IPS DF 6.9 (cell line): ENCODE data around the gene FAM168A.

ENCODE experiments used
- DNase-seq: peaks from one replicate; pipeline ENCODE4 v3.0.0-alpha.2; 2013; ENCODE audit warnings: low read depth, low spot score
- H3K27ac ChIP-seq: one replicate; pipeline ENCODE4 v1.5.1; 2013; ENCODE audit warnings: low read length, control low read depth
- H3K27me3 ChIP-seq: 2 replicates; pipeline ENCODE4 v1.6.1; 2013; ENCODE audit warnings: mild to moderate bottlenecking, low read length; ENCODE audit not compliant: control insufficient read depth, insufficient read depth
- H3K36me3 ChIP-seq: 2 replicates; pipeline ENCODE4 v1.6.1; 2013; ENCODE audit warnings: low read length; ENCODE audit not compliant: control insufficient read depth, insufficient read depth
- H3K4me1 ChIP-seq: 2 replicates; pipeline ENCODE4 v1.6.1; 2013; ENCODE audit warnings: low read length; ENCODE audit not compliant: control insufficient read depth, insufficient read depth
- H3K4me3 ChIP-seq: 2 replicates; pipeline ENCODE4 v1.5.1; 2013; ENCODE audit warnings: mild to moderate bottlenecking, low read length
- H3K9me3 ChIP-seq: 2 replicates; pipeline ENCODE4 v1.6.1; 2013; ENCODE audit warnings: low read length, inconsistent platforms; ENCODE audit not compliant: control insufficient read depth, insufficient read depth
- WGBS: extraction: QIAGEN DNeasy Blood & Tissue Kit; methylation state at CpG from one replicate; pipeline ENCODE4 v1.1.7; 2013; ENCODE audit warnings: mixed read lengths, missing lambda C conversion rate; ENCODE audit not compliant: insufficient read length, insufficient coverage; 5-methylcytosine and 5-hydroxymethylcytosine counted together

FAM168A gene

DNA sequence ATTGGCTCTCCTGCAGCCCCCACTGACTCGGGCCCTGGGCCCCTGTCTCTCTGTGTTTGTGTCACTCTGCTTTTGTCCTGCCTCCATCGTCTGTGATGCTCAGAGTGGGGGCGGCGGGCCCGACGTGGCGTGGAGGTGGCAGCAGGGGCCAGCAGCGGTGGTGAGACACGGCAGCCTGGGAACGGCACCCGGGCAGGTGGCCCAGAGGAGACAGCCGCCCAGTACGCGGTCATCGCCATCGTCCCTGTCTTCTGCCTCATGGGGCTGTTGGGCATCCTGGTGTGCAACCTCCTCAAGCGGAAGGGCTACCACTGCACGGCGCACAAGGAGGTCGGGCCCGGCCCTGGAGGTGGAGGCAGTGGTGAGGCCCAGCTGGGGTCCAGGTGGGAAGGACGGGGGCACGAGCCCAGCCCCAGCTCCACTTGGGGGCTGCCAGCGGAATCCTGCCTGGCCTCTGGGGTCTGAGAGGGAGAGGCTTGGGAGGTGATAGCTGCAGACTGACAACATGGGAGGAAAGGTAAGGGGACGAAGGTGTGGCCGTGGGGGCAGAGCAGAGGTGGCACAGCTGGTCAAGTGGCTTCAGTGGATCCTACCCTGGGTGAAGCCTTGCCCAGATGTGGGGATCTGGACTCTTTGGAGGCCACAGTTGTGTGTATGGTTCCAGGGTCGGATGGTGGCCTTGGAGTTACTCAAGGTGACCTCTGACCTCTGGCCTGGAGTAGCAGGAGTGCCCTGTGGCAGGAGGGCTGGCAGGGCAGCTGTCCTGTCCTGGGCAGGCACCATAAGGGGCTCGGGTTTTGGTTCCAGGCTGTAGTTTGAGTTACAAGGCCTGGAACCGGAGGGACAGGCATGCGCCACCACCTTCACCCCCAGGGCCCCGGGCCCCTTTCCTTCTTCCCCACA lies 205.6 kb downstream of the FAM168A start:
- no peak for DNase-seq
- H3K9me3 ChIP-seq: no peaks in the 10 kb centered on the region
- H3K4me3 ChIP-seq: no peak overlapping the region
- no peaks in the 10 kb centered on the region; the same call in 1 of the 2 replicates for H3K4me1 ChIP-seq
- H3K36me3 ChIP-seq: peaks cover 3% of the 10 kb centered on the region; the same call in 1 of the 2 replicates
- no peaks in the 10 kb centered on the region for H3K27me3 ChIP-seq
- no CpG with 5 or more reads among the region's 31 CpGs for WGBS
- H3K27ac ChIP-seq: no peak overlapping the region

DNA sequence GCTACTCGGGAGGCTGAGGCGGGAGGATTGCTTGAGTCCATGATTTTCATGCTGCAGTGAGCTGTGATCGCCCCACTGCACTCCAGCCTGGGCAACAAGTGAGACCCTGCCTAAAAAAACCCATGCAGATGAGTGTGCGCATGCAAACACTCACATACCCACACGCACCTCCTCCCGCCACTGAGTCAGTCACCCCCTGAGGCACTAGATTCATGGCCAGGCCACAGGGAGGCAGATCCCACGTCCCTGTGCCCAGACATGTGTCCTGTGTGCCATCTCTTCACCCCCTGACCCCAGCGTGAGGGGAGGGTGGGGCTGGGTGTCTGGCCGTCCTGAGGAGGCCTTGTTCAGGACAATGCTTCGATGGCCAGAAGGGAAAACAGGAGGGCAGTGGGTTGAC lies 206.2 kb downstream of the FAM168A start:
- Histone ChIP-seq H3K9me3 (no peaks in the 10 kb centered on the region), H3K27me3 (no peaks in the 10 kb centered on the region), H3K4me3 (no peak overlapping the region), H3K27ac (no peak overlapping the region), H3K36me3 (peaks cover 3% of the 10 kb centered on the region; the same call in 1 of the 2 replicates), H3K4me1 (no peaks in the 10 kb centered on the region; the same call in 1 of the 2 replicates)
- no peak for DNase-seq
- WGBS: no CpG with 5 or more reads among the region's 10 CpGs

DNA sequence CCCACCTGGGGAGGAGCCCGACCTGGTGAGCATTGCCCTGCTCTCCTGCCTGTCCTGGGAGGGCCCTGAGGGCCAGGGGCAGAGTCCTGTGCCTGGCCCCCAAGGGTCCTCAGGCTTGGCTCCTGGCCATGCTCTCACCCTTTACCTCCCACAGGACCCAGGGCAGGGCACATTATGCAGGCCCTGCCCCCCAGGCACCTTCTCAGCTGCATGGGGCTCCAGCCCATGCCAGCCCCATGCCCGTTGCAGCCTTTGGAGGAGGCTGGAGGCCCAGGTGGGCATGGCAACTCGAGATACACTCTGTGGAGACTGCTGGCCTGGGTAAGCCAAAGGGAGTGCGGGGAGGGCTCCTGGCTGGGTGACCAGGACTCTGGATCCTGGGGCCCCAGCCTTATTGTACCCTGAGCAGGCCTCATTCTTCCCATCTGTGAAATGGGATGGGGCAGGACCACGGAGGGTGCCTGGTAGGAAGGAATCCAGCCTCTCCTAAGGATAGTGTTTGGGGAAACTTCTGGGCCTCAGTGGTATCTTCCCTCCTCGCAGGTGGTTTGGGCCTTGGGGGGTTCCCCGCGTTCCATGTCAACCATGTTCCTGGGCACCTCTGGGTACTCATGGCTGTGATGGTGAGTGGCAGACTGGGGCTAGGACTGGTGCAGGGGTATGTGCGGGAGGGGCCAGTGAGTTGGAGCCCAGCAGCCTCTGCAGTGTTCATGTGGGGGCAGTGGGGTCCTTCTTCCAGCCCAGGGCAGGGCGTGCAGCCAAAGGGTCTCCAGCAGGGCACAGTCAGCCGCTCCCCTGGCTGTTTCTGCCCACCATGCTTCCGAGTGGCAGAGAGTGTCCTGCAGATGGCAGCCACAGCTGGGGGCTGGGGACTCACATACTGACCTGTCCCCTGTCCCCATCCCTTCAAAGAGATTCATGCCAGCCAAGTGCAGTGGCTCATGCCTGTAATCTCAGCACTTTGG lies 207.0 kb downstream of the FAM168A start:
- Histone ChIP-seq H3K4me3 (no peak overlapping the region), H3K4me1 (no peaks in the 10 kb centered on the region; the same call in 1 of the 2 replicates)

DNA sequence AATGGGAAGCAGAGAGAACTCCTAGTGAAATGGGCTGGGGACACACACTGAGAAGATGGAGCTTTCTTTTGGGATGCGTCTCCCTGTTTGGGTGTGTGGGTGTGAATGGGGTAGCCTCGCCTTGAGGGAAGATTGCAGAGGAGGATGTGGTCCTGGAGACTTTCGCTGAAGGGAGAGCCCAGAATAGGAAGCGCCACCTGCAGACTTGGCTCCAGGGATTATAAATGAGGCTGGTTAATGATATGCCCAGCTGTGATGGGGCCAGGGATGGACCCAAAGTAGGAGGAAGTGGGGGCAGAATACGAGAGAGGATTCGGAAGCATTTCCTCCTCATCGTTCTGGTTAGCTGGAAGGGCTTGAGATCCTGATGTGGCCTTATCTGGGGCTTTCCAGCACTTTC lies 208.0 kb downstream of the FAM168A start:
- H3K4me3 ChIP-seq: no peak overlapping the region
- WGBS: no CpG with 5 or more reads among the region's 7 CpGs
- H3K9me3 ChIP-seq: no peaks in the 10 kb centered on the region
- H3K4me1 ChIP-seq: no peaks in the 10 kb centered on the region; the same call in 1 of the 2 replicates
- no peak overlapping the region for H3K27ac ChIP-seq
- no peaks in the 10 kb centered on the region for H3K27me3 ChIP-seq
- peaks cover 3% of the 10 kb centered on the region; the same call in 1 of the 2 replicates for H3K36me3 ChIP-seq
- DNase-seq: no peak

More for the DNA sequence above, 207.0 kb downstream of the FAM168A start:
- no peak for DNase-seq
- no peaks in the 10 kb centered on the region for H3K27me3 ChIP-seq
- H3K27ac ChIP-seq: no peak overlapping the region
- WGBS: no CpG with 5 or more reads among the region's 12 CpGs
- no peaks in the 10 kb centered on the region for H3K9me3 ChIP-seq
- H3K36me3 ChIP-seq: peaks cover 3% of the 10 kb centered on the region; the same call in 1 of the 2 replicates

DNA sequence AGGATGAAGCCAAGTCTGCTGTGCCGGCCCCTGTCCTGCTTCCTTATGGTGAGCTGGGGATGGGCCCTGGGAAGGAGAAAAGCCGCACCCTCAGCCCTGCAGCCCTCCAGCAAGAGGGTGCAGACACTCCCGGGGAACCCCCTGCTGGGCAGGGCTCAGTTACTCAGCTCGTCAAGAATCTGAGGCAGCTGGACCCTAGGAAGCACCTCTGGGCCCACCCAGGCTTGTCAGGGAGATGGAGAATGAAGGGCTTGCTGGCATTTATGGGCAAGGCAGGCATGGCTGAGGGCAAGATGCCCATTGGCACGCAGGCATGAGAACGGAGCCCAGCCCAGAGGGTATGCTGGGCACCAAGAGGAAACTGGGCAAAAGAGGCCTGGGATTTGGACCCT lies 208.8 kb downstream of the FAM168A start:
- no peak for DNase-seq
- WGBS: no CpG with 5 or more reads among the region's 6 CpGs
- Histone ChIP-seq H3K4me3 (no peak overlapping the region), H3K9me3 (no peaks in the 10 kb centered on the region), H3K27me3 (no peaks in the 10 kb centered on the region), H3K4me1 (no peaks in the 10 kb centered on the region; the same call in 1 of the 2 replicates), H3K36me3 (no peaks in the 10 kb centered on the region; the same call in 1 of the 2 replicates), H3K27ac (no peak overlapping the region)

DNA sequence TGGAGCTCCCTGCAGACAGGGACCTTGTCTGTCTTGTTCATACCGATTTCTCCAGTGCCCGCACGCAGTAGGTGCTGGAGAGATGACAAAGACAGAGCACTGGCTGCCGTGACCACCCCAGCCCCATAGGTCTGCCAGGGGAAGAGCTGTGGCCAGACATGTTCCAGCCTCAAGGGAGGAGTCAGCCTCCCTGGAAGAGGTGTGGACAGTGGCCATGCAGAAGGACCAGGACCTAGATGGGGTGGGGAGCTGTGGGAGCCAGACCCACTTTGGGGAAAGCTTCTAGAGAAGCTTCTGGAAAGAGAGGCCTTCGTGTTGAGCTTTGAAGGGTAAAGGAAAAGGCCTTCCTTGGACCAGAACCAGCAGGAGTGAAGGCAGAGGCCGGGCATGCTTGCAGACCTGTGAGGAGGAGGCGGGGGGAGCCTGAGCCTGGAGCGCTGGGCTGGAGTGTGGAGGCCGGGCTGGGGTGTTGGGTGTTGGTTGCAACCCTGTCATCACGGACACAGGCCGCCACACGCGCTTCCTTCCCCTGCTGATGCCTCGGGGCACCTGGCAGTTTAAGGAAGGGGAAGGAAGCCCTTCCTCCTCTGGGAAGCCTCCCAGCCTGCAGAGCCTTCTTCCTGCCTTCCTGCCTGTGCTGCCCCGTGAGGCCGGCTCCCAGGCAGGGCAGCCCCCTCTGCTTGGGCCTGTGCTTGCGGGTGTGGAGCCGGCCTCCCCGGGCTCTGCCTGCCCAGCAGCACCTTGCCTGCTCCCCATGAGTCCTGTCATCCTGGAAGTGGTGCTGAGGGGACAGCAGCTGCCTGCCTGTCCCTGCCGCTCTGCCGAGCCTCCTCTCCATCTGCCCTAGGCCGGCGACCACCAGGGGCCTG lies 209.4 kb downstream of the FAM168A start:
- no CpG with 5 or more reads among the region's 23 CpGs for WGBS
- no peaks in the 10 kb centered on the region for H3K9me3 ChIP-seq
- no peak overlapping the region for H3K4me3 ChIP-seq
- H3K36me3 ChIP-seq: no peaks in the 10 kb centered on the region; the same call in 1 of the 2 replicates
- H3K27me3 ChIP-seq: no peaks in the 10 kb centered on the region
- no peak for DNase-seq
- no peak overlapping the region for H3K27ac ChIP-seq
- H3K4me1 ChIP-seq: no peaks in the 10 kb centered on the region; the same call in 1 of the 2 replicates

DNA sequence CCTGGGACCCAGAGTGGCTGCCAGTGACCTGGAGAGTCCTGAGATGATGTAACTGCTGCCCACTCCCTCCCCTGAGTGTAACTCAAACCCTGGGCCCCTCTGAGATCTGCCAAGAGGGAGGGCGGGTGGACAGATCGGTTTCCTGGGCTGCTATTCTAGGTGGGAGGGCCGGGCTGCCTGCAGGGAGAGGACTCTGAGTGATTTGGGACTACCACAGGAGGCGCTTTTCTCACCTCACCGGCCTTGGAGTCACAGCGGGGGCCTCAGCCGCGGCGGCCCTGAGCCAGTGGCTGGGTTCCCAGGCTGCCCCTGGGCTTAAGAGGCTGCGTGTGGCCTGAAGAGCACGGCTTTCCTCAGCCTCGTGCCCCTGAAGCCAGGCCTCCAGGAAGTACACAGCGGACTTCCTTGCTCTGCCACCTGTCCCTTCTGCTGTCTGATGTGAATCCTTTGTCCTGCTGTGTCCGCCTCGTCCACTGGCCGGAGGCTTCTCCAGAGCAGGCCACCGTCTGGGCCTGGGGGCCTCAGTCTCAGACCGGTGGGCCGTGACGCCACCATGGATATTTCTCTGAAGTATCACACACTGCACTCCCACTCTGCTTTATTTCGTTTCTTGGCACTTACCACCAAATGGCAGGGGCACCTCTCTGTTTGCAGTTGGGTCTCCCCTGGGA lies 210.2 kb downstream of the FAM168A start:
- no peaks in the 10 kb centered on the region for H3K9me3 ChIP-seq
- WGBS: no CpG with 5 or more reads among the region's 21 CpGs
- DNase-seq: no peak
- H3K27ac ChIP-seq: no peak overlapping the region
- H3K4me1 ChIP-seq: no peaks in the 10 kb centered on the region; the same call in 1 of the 2 replicates
- H3K27me3 ChIP-seq: no peaks in the 10 kb centered on the region
- H3K4me3 ChIP-seq: no peak overlapping the region
- no peaks in the 10 kb centered on the region; the same call in 1 of the 2 replicates for H3K36me3 ChIP-seq

DNA sequence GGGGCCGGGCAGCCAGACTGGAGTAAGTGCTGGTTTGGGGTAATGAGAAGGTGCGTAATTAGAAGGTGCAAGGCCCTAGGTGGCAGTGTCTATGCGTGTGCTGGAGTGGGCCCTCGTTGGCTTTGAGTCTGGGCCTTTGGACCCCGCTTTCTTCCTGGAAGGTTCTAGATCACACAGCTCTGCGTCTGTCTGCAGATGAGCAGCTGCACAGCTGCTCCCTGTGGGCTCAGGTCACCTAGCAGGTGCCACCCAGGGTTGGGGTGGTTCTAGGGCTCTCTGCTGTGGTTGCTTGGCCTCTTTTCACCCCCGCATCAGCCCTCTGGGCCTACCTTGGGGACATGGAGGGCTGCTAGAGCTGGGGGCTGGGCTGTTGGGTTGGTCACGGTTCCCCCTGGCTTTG lies 211.4 kb downstream of the FAM168A start:
- Histone ChIP-seq H3K4me1 (no peaks in the 10 kb centered on the region; the same call in 1 of the 2 replicates), H3K36me3 (no peaks in the 10 kb centered on the region), H3K27me3 (no peaks in the 10 kb centered on the region), H3K9me3 (no peaks in the 10 kb centered on the region), H3K27ac (no peak overlapping the region), H3K4me3 (no peak overlapping the region)
- DNase-seq: no peak
- WGBS: no CpG with 5 or more reads among the region's 8 CpGs

DNA sequence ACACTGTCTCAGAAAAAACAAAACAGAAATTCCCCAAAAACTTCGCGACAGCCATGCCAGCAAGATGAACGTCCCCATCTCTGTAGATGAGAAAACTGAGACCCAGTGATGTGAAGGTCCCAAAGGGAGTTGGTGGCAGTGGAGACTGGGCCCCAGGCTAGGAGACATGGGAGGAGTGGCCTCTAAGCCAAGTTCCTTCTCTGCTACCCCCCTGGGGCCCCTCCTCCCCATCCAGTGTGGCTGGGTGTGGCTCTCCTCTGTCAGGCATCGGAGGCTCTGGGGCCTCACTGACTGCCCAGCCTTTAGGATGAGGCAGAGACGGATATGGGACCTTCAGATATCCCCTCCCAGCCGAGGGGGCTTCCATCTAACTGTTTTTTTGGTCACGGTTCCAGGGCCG lies 211.9 kb downstream of the FAM168A start:
- Histone ChIP-seq H3K9me3 (no peaks in the 10 kb centered on the region), H3K4me1 (no peaks in the 10 kb centered on the region; the same call in 1 of the 2 replicates), H3K36me3 (no peaks in the 10 kb centered on the region), H3K27ac (no peak overlapping the region), H3K27me3 (no peaks in the 10 kb centered on the region), H3K4me3 (no peak overlapping the region)
- no CpG with 5 or more reads among the region's 8 CpGs for WGBS
- DNase-seq: no peak
